HG02610 (cell line): Measurements from ENCODE around the gene P2RX2.

Experiments
- ATAC-seq: cut with Tn5 transposase; IDR thresholded peaks from one replicate; pipeline ENCODE4 v1.9.1; 2021; ENCODE audit warnings: mild to moderate bottlenecking, moderate library complexity; ENCODE audit not compliant: unreplicated experiment

P2RX2 gene

DNA sequence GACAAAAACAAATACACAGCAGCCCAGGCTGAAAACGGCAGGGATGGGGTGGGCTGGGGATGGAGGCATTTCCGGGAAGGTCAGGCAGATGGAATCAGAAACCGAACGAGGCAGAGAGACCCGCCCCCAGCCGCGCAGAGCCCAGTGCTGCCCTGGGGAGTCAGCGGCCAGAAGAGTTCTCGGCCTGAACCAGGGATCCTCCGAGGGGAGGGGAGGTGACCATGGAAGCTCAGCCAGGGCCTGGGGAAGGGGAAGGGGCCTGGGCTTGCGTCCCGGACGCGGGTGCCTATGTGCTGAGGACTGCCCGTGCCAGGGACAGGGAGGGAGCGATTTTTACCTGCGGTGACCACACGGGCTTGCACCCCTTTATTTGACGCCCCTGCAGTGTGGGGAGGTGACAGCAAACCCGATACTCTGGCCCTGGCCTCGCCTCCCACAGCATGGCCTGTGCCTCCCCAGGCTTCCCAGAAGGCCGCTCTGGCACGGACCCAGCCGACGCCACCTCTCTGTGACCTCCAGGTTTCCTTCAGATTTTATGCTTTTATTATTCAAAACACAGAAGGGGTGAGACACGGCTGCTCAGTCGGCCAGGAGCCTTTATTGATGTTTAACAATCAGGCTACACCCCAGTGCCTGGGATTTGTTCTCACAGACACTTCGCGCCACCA is 15.9 kb upstream of the P2RX2 start:
- ATAC-seq: no peak

DNA sequence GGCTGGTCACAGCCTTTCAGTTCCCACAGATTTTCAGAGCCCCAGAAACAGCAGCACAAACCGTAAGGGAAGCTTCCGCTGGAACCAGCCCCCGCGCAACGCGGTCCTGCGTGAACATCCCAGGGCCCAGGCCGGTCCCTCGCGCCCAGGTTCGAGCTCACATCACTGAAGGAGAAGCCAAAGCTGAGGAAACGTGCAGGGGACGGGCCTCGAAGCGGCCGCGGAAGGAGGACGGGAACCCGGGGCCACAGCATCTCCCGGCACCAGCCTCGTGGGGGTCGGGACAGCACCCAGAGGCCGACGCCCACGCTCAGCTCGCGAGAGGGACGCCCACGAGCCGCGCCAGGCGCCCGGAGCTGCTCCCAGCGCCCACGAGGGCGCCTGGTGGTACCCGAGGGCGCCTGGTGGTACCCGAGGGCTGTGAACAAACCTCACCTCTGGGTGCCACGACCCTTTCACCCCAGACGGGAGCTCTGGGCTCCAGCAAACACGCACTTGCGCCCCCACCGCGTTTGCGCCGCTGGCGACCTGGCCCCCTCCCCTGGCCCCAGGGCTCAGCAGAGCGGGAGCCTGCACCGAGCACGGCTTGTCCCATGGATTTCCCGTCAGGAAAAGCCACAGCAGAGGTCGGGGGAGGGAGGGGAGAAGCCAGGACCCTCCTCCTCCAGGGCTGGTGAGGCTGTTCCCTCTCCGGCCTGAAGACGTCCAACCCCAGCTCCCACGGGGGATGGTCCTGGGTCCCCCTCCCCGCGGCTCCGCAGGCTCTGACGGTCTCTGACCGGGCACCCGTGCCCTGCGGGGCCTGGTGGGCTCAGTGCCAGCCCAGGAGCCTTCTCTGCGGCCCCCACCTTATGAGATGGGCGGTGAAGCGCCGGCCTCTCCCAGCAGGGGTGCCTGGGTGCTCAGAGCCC is 15.1 kb upstream of the P2RX2 start:
- ATAC-seq: no peak

- no peak for ATAC-seq
These were observed 14.4 kb upstream of the P2RX2 start for GRCh38 chr12:132604151-132604618.

- no peak for ATAC-seq
These were observed 13.7 kb upstream of the P2RX2 start for GRCh38 chr12:132604668-132605441.

GRCh38 chr12:132605892-132606291 is 12.7 kb upstream of the P2RX2 start:
- no peak for ATAC-seq

DNA sequence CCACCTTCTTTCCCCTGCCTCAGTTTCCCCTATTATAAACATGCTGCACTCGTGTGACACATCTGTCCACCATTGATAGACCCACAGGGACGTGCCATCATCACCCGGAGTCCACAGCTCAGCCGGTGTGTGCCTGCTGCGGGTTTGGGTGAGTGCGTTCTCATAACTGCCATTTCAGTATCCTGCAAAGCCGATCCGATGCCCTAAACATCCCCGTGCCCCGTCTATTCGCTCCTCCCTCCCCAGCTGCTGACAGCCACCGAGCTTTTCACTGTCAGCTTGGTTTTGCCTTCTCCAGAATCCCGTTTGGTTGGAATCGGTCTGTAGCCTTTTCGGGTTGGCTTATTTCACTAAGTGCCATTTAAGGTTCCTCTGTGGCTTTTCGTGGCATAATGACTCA is 12.1 kb upstream of the P2RX2 start:
- no peak for ATAC-seq

DNA sequence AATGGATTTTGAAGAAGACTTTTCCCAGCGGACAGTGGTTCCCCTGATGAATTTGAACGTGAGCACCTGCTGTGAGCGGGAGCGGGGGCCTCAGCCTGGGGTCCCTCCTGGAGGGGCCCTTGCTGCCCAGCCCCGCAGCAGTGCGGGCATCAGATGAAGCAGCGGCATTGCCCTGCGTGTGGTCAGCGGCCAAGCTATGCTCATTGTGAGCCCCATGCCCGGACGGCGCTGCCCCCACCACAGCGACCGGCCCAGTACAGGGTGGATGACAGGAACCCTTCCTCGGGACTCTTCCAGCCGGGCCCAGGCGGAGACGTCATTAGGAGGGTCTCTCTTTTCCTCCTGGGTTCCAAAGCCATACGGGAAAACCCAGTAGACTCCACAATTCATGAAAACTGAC is 11.6 kb upstream of the P2RX2 start:
- no peak for ATAC-seq

- ATAC-seq: no peak
These were observed 10.1 kb upstream of the P2RX2 start for GRCh38 chr12:132608231-132609171.

GRCh38 chr12:132610051-132610759 is 8.4 kb upstream of the P2RX2 start, which contains the start of gene LRCOL1:
Gene LRCOL1, minus strand, starts transcription at chr12:132610582. Its CDS starts 4,331 bp downstream, at chr12:132606251.
- no peak for ATAC-seq

- ATAC-seq: no peak
These were observed 7.5 kb upstream of the P2RX2 start for GRCh38 chr12:132610866-132611602.

GRCh38 chr12:132611620-132612019 is 7.0 kb upstream of the P2RX2 start:
- no peak for ATAC-seq

DNA sequence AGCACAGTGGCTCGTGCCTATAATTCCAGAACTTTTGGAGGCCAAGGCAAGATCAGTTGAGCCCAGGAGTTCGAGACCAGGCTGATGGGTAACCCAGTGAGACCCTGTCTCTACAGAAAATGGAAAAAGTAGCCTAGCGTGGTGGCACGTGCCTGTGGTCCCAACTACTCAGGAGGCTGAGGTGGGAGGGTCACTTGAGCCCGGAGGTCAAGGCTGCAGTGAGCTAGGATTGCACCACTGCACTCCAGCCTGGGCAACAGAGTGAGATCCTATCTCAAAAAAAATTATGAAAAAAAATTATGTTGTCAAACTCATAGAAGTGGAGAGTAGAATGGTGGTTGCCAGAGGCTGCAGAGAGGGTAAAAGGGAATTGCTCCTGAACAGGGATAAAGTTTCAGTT is 4.5 kb upstream of the P2RX2 start:
- ATAC-seq: no peak

- no peak for ATAC-seq
These were observed 3.6 kb upstream of the P2RX2 start for GRCh38 chr12:132614861-132615578.

DNA sequence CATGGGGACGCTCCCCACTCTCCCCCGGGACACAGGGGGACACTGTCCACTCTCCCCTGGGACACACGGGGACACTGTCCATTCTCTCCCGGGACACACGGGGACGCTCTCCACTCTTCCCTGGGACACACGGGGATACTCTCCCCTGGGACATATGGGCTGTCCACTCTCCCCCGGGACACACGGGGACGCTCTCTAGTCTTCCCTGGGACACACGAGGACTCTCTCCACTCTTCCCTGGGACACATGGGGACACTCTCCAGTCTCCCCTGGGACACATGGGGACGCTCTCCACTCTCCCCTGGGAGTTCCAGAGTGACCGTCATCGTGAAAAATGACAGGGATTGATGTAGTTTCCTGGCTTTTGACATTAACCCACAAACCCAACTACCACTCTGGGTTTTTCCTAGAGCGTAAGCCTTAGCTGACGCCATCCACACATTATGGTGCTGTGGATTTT is 3.0 kb upstream of the P2RX2 start:
- ATAC-seq: no peak

GRCh38 chr12:132617135-132617701 is 1.4 kb upstream of the P2RX2 start:
- no peak for ATAC-seq

- ATAC-seq: no peak
These were observed 524 bp upstream of the P2RX2 start for GRCh38 chr12:132617822-132618682.

- ATAC-seq: no peak
These were observed 452 bp downstream of the P2RX2 start for GRCh38 chr12:132619071-132619385.
